ENCODE results near the gene RAB38.

Gene RAB38

DNA sequence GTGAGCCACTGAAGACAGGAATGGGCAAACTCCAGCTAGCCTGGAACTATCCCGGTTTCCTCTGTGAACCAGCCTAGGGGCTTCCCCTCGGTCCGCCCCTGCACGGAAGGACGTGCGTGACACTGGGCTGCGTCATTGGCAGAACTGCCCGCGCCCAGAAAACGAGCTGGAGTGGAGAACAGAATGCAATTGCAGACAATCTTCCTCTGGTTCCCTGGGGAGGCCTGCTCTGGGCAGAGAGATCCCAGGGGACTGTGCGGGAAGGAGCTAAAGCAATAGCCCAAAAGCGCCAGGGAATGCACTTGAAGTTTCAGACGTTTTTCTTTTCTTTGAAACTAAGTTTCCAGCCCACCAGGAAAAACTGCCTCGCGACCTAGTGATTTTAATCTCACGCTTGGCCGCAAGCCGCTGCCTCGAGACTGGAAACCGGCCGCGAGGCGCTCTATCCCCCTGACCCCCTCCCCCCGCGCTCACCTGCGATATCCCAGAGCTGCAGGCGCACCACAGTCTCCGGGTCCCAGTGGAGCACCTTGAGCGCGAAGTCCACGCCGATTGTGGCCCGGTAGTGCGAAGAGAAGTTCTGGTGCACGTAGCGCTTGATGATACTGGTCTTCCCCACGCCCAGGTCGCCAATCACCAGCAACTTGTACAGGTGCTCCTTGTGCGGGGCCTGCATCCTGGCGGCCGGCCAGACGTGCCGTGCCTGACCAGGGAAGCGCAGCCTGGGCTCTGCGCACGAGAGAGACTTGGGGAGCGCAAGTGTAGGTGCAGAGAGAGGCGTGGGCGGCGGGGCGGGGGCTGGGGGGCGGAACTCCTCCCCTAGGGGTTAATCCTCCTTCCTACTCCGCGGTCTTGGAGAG is at the start of gene RAB38:
TSS of gene RAB38 (minus strand) at position 735 of the 860 bp plus-strand sequence. CDS start at position 676, 59 bp downstream.
- TF ChIP-seq, protein P1, sequence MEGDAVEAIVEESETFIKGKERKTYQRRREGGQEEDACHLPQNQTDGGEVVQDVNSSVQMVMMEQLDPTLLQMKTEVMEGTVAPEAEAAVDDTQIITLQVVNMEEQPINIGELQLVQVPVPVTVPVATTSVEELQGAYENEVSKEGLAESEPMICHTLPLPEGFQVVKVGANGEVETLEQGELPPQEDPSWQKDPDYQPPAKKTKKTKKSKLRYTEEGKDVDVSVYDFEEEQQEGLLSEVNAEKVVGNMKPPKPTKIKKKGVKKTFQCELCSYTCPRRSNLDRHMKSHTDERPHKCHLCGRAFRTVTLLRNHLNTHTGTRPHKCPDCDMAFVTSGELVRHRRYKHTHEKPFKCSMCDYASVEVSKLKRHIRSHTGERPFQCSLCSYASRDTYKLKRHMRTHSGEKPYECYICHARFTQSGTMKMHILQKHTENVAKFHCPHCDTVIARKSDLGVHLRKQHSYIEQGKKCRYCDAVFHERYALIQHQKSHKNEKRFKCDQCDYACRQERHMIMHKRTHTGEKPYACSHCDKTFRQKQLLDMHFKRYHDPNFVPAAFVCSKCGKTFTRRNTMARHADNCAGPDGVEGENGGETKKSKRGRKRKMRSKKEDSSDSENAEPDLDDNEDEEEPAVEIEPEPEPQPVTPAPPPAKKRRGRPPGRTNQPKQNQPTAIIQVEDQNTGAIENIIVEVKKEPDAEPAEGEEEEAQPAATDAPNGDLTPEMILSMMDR (IDR thresholded peaks at IDR 0.05; ENCODE audit: borderline replicate concordance, insufficient read depth, low read depth, low read length): no peak
- peak within 1 kb of the TSS; percentile 43 for H3K4me3 ChIP-seq (ENCODE audit: low read depth, low read length)

DNA sequence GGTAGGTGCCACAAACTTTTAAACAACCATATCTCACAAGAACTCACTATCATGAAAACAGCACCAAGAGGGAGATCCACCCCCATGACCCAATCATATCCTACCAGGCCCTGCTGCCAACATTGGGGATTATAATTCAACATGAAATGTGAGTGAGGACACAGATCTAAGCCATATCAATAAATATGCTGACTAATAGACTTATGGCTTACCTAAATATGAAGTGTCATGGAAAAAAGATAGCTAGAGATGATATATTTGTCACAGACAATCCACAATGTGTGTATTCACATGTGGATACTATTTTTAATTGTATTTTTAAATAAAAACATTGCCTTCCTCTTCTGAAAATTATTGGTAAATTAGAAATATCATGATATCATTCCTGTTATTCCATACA is 38.2 kb upstream of the RAB38 start:
- no peak overlapping the region for H3K4me3 ChIP-seq (ENCODE audit: low read depth, low read length)
- TF ChIP-seq, protein P1 (IDR thresholded peaks at IDR 0.05; ENCODE audit: borderline replicate concordance, insufficient read depth, low read depth, low read length): no peak

DNA sequence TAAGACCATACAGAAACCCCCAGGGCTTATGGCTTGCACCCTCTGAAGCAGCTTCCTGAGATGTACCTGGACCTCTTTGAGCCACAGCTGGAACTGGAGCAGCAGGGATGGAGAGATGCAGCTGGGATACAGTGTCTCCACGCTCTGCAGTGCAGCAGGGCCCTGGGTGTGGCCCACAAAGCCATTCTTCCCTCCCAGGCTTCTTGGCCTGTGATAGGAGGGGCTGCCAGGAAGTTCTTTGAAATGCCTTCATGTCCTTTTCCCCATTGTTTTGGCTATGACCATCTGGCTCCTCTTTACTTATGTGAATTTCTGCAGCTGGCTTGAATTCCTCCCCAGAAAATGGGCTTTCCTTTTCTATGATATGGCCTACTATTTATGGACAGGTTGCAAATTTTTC is 37.1 kb upstream of the RAB38 start:
- H3K4me3 ChIP-seq (ENCODE audit: low read depth, low read length): no peak overlapping the region
- TF ChIP-seq, protein P1 (IDR thresholded peaks at IDR 0.05; ENCODE audit: borderline replicate concordance, insufficient read depth, low read depth, low read length): no peak

DNA sequence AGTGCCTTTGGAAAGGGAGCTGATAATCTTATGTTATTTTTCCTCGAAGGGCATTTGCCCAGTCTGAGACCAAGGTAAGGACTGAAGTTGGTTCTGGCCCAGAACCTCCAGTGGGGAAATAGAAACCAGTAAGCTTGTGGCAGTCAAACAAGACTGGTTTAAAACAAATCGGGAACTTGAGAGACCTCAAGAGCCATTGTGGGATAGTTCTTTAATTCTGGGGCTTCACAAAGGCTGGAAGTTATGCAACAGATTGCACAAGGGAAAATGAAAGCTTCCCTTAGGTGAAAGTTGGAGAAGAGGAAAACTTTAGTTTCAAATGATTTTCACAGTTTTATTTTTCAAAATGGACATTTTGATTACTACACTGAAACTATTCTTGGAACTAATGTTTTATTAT is 33.5 kb upstream of the RAB38 start:
- TF ChIP-seq, protein P1 (IDR thresholded peaks at IDR 0.05; ENCODE audit: borderline replicate concordance, insufficient read depth, low read depth, low read length): no peak
- H3K4me3 ChIP-seq (ENCODE audit: low read depth, low read length): no peak overlapping the region

DNA sequence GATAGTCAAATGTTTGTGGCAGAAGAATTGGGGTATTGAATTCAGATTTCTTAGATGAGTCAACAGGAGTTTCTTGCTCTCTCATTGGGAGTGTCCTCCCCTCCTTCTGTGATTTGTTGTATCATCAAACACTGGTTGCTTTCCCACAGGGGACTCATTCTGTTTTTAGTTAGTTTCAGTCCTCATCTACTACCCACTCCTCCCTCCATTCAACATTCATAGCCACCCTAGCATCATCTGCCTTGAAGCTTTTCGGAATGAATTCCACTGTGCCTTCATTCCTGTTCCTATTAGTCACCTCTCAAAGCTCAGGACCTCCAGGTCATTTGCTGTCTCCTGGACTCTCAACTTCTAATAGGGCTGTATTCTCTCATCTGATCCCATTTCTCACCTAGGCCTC is 31.5 kb upstream of the RAB38 start:
- H3K4me3 ChIP-seq (ENCODE audit: low read depth, low read length): no peak overlapping the region
- TF ChIP-seq, protein P1 (IDR thresholded peaks at IDR 0.05; ENCODE audit: borderline replicate concordance, insufficient read depth, low read depth, low read length): no peak

DNA sequence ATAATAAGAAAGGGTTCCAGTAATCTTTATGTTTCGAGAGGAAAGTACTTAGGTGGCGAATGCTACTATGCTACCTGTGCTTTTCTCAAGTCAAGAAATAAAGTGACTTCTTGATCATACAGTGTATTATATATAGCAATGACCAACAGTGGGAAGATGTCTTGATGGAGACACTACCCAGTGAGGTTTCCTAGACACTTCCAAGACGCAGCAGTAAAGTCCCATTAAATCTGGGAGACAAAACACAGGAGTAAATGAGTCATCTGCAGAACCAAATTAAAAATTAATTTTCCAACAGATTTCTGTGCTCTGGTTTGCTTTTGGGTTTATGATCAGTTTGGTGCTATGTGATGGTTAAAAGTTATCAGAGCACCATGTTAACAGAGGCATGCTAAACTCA is 29.1 kb upstream of the RAB38 start:
- H3K4me3 ChIP-seq (ENCODE audit: low read depth, low read length): no peak overlapping the region
- TF ChIP-seq, protein P1 (IDR thresholded peaks at IDR 0.05; ENCODE audit: borderline replicate concordance, insufficient read depth, low read depth, low read length): no peak

DNA sequence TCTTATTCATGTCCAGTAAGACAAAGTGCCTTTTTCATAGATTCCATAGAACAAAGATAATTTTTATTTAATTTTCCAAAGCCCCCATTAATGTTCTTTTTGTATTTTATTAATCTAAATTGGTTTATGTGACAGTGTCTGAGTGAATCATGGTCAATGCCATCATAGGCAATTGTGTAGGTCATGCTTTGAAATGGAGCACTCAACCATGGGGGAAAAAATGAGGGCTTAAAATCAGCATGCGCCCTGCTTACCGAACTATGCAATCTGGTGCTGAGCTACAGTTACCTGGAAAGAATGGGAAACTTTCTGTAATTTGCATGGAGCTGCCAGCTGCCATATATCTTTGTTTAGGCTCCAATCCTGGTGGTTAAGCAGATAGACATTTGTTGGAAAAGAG is 28.4 kb upstream of the RAB38 start:
- H3K4me3 ChIP-seq (ENCODE audit: low read depth, low read length): no peak overlapping the region
- TF ChIP-seq, protein P1 (IDR thresholded peaks at IDR 0.05; ENCODE audit: borderline replicate concordance, insufficient read depth, low read depth, low read length): no peak

Data from GM12875 (cell line).